AG04449 (cell line): ENCODE results near the gene MGMT.
"Not testable (repeated sequence)": the region's sequence is repeated elsewhere in the genome, so short reads cannot be mapped to it uniquely, and the experiment has no call there.

Experiments used
- CTCF ChIA-PET: fragments of 350-600 bp; formaldehyde crosslinking; extraction: SDS; loops from one replicate; lab custom pipeline; 2021; ENCODE audit warnings: antibody characterized with exemption; lab: Yijun Ruan, JAX
- POLR2A ChIA-PET: fragments of 400-600, 350-600 bp; formaldehyde crosslinking; extraction: SDS; loops from one replicate; lab custom pipeline; 2020; ENCODE audit warnings: antibody characterized with exemption, inconsistent platforms; lab: Yijun Ruan, JAX
- DNase-seq: peaks from one replicate; pipeline ENCODE4 v3.0.0-alpha.2; 2010; ENCODE audit warnings: low read depth, low spot score
- H3K4me3 ChIP-seq: 2 replicates; pipeline ENCODE4 v1.5.1; 2011; ENCODE audit warnings: low read depth, mild to moderate bottlenecking, control low read depth, low read length
- TF ChIP-seq, protein P1 (sequence below): IDR thresholded peaks from one replicate; pipeline ENCODE4 v1.5.1; 2011; ENCODE audit warnings: mild to moderate bottlenecking, moderate library complexity, low read length, control low read depth, inconsistent platforms; ENCODE audit not compliant: insufficient read depth; ENCODE audit errors: missing control alignments

Gene MGMT

GRCh38 chr10:129426606-129427005 is 40.4 kb upstream of the MGMT start:
- TF ChIP-seq, protein P1, sequence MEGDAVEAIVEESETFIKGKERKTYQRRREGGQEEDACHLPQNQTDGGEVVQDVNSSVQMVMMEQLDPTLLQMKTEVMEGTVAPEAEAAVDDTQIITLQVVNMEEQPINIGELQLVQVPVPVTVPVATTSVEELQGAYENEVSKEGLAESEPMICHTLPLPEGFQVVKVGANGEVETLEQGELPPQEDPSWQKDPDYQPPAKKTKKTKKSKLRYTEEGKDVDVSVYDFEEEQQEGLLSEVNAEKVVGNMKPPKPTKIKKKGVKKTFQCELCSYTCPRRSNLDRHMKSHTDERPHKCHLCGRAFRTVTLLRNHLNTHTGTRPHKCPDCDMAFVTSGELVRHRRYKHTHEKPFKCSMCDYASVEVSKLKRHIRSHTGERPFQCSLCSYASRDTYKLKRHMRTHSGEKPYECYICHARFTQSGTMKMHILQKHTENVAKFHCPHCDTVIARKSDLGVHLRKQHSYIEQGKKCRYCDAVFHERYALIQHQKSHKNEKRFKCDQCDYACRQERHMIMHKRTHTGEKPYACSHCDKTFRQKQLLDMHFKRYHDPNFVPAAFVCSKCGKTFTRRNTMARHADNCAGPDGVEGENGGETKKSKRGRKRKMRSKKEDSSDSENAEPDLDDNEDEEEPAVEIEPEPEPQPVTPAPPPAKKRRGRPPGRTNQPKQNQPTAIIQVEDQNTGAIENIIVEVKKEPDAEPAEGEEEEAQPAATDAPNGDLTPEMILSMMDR, result no peak
- ChIA-PET POLR2A (no interaction called here), CTCF (no interaction called here)
- no peak for DNase-seq
- no peak overlapping the region for H3K4me3 ChIP-seq

GRCh38 chr10:129433266-129433665 is 33.8 kb upstream of the MGMT start:
- ChIA-PET CTCF (no interaction called here), POLR2A (no interaction called here)
- no peak for DNase-seq
- TF ChIP-seq, protein P1, result no peak
- no peak overlapping the region for H3K4me3 ChIP-seq

DNA sequence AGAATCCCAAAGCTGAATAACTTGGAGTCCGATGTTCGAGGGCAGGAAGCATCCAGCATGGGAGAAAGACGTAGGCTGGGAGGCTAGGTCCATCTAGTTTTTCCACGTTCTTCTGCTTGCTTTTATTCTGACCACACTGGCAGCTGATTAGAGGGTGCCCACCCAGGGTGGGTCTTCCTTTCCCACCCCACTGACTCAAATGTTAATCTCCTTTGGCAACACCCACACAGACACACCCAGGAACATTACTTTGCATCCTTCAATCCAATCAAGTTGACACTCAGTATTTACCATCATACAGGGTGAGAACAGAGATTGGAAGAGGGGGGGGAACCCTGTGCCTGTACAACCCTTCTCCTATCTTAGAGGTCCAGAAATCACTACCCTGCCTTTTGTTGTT is 31.3 kb upstream of the MGMT start:
- H3K4me3 ChIP-seq, DNase-seq, CTCF ChIA-PET, POLR2A ChIA-PET: not testable (repeated sequence)

DNA sequence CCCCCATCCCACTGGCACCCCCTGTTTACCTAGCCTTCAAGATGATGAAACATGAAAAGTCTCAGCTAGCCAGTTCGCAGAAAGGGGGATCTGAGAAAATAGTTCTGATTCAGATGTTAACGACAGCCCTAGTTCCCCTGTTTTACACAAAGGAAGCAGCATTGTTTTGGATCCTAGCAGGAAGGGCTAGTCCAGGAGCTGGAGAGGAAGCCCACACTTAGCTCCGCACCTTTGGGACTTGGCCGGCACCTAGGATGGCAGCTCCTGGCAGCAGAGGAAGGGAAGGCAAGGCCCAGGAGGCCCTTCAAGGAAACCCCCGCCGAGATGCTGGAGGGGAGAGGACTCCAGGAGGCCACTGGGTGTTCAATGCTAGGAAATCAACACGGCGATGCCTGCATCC is 29.0 kb upstream of the MGMT start:
- H3K4me3 ChIP-seq, result no peak overlapping the region
- TF ChIP-seq, protein P1, result no peak
- POLR2A ChIA-PET, result no interaction called here
- CTCF ChIA-PET, result no interaction called here
- no peak for DNase-seq

DNA sequence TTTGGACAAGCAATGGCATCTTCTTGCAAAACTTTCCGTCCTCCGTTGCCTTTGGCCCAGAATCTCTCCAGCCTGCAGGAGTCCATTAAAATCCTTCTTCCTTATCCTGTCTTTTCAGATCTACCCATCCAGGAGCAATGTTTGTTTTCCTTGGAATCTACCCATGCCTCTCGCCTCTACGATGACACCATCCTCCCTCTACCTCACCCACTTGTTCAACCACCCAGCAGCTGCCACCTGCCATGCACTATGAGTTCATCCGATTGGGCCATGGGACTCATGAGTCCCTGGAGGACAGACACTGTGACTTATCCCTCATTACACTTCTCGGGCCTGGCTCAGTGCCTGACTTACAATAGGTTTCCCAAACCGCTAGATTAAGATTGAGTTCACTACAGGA is 26.8 kb upstream of the MGMT start:
- TF ChIP-seq, protein P1, result no peak
- POLR2A ChIA-PET, result no interaction called here
- DNase-seq, result no peak
- no peak overlapping the region for H3K4me3 ChIP-seq
- CTCF ChIA-PET, result no interaction called here

- ChIA-PET CTCF (no interaction called here), POLR2A (no interaction called here)
- H3K4me3 ChIP-seq, result no peak overlapping the region
- DNase-seq, result no peak
- TF ChIP-seq, protein P1, result no peak
Observed at GRCh38 chr10:129440722-129441316, 26.2 kb upstream of the MGMT start.

- no peak for DNase-seq
- ChIA-PET CTCF (no interaction called here), POLR2A (no interaction called here)
- H3K4me3 ChIP-seq, result no peak overlapping the region
- TF ChIP-seq, protein P1, result no peak
Observed at GRCh38 chr10:129441372-129442009, 25.6 kb upstream of the MGMT start.
